NCI-H146 treated with DMSO at 0.1 percent for 48 hours (cell line): ENCODE data around the gene CDC37.

Experiments
- DNase-seq: peaks from one replicate; lab custom pipeline; 2025; ENCODE audit not compliant: unreplicated experiment; lab: John Stamatoyannopoulos, UW

CDC37 gene

GRCh38 chr19:10361569-10362011 is 41.8 kb downstream of the CDC37 start:
- DNase-seq = no peak

GRCh38 chr19:10356431-10356830 is 46.9 kb downstream of the CDC37 start:
- no peak for DNase-seq

- DNase-seq = no peak
These were observed 49.5 kb downstream of the CDC37 start for GRCh38 chr19:10353793-10354391.

- no peak for DNase-seq
These were observed 50.3 kb downstream of the CDC37 start for GRCh38 chr19:10352764-10353671.

GRCh38 chr19:10346509-10346908 is 56.8 kb downstream of the CDC37 start:
- DNase-seq = no peak

- no peak for DNase-seq
These were observed 58.6 kb downstream of the CDC37 start for GRCh38 chr19:10344780-10345179.

GRCh38 chr19:10343495-10343894 is 59.8 kb downstream of the CDC37 start:
- DNase-seq = no peak
